ENCODE results near the gene CORO7. TPM values are rescaled to one million over a fixed set of nuclear protein-coding genes. Genes with fewer than 3 reads are reported as not detected.

CORO7 gene
- polyA plus RNA-seq, 1 donor from 2014 or later: 57.6 TPM

- Histone ChIP-seq H3K9me2 (ENCODE audit: insufficient read depth, low read length) (no peaks in the 10 kb centered on the region), H3K9me3 (ENCODE audit: low read length) (no peaks in the 10 kb centered on the region), H3K27ac (ENCODE audit: low read length) (no peak overlapping the region), H3F3A (ENCODE audit: insufficient read depth, low read length, poor library complexity, severe bottlenecking) (no peaks in the 10 kb centered on the region), H3K9ac (ENCODE audit: low read length) (no peak overlapping the region), H3K79me2 (replicated peaks; ENCODE audit: insufficient read depth, low read length) (no peaks in the 10 kb centered on the region), H2AFZ (ENCODE audit: low read depth, low read length) (no peak overlapping the region), H4K20me1 (ENCODE audit: insufficient read depth) (no peaks in the 10 kb centered on the region), H3K36me3 (ENCODE audit: insufficient read depth, low read length) (no peaks in the 10 kb centered on the region), H3K4me2 (ENCODE audit: low read length) (no peak overlapping the region), H3K27me3 (ENCODE audit: insufficient read depth, low read depth, low read length) (no peaks in the 10 kb centered on the region), H3K4me3 (ENCODE audit: low read length) (no peak overlapping the region)
- TF ChIP-seq MXI1 (conservative IDR thresholded peaks at IDR 0.05; ENCODE audit: poor library complexity, severe bottlenecking): no peak
- no peak for TF ChIP-seq POLR2AphosphoS5 (IDR thresholded peaks at IDR 0.05)
- TF ChIP-seq RAD21 (conservative IDR thresholded peaks at IDR 0.05): no peak
- TF ChIP-seq SMC3 (conservative IDR thresholded peaks at IDR 0.05; ENCODE audit: poor library complexity): no peak
- TF ChIP-seq EZH2 (IDR thresholded peaks at IDR 0.05; ENCODE audit: borderline replicate concordance, insufficient read depth, low read length, poor library complexity, severe bottlenecking): no peak
- no peak for TF ChIP-seq TAF1 (IDR thresholded peaks at IDR 0.05; ENCODE audit: low read depth)
- no peak for TF ChIP-seq CTCF (IDR thresholded peaks at IDR 0.05; ENCODE audit: poor library complexity, severe bottlenecking)
- TF ChIP-seq REST (IDR thresholded peaks at IDR 0.05; ENCODE audit: borderline replicate concordance): no peak
- no peak for TF ChIP-seq EP300 (conservative IDR thresholded peaks at IDR 0.05; ENCODE audit: poor library complexity, severe bottlenecking)
Observed at GRCh38 chr16:4385066-4385788, 31.2 kb downstream of the CORO7 start.

- H3F3A ChIP-seq (ENCODE audit: insufficient read depth, low read length, poor library complexity, severe bottlenecking): no peaks in the 10 kb centered on the region
- no peaks in the 10 kb centered on the region for H3K9me3 ChIP-seq (ENCODE audit: low read length)
- H3K4me3 ChIP-seq (ENCODE audit: low read length): no peak overlapping the region
- no peaks in the 10 kb centered on the region for H3K79me2 ChIP-seq (replicated peaks; ENCODE audit: insufficient read depth, low read length)
- no peak for TF ChIP-seq RAD21 (conservative IDR thresholded peaks at IDR 0.05)
- no peak for TF ChIP-seq EP300 (conservative IDR thresholded peaks at IDR 0.05; ENCODE audit: poor library complexity, severe bottlenecking)
- TF ChIP-seq CTCF (IDR thresholded peaks at IDR 0.05; ENCODE audit: poor library complexity, severe bottlenecking): no peak
- TF ChIP-seq POLR2AphosphoS5 (IDR thresholded peaks at IDR 0.05): no peak
- TF ChIP-seq MXI1 (conservative IDR thresholded peaks at IDR 0.05; ENCODE audit: poor library complexity, severe bottlenecking): no peak
- no peak for TF ChIP-seq REST (IDR thresholded peaks at IDR 0.05; ENCODE audit: borderline replicate concordance)
- no peak for TF ChIP-seq TAF1 (IDR thresholded peaks at IDR 0.05; ENCODE audit: low read depth)
- no peak for TF ChIP-seq EZH2 (IDR thresholded peaks at IDR 0.05; ENCODE audit: borderline replicate concordance, insufficient read depth, low read length, poor library complexity, severe bottlenecking)
- no peak for TF ChIP-seq SMC3 (conservative IDR thresholded peaks at IDR 0.05; ENCODE audit: poor library complexity)
- no peaks in the 10 kb centered on the region for H3K9me2 ChIP-seq (ENCODE audit: insufficient read depth, low read length)
- no peaks in the 10 kb centered on the region for H3K36me3 ChIP-seq (ENCODE audit: insufficient read depth, low read length)
- H4K20me1 ChIP-seq (ENCODE audit: insufficient read depth): no peaks in the 10 kb centered on the region
- no peak overlapping the region for H3K9ac ChIP-seq (ENCODE audit: low read length)
- H3K27ac ChIP-seq (ENCODE audit: low read length): no peak overlapping the region
- no peak overlapping the region for H2AFZ ChIP-seq (ENCODE audit: low read depth, low read length)
- H3K27me3 ChIP-seq (ENCODE audit: insufficient read depth, low read depth, low read length): no peaks in the 10 kb centered on the region
- no peak overlapping the region for H3K4me2 ChIP-seq (ENCODE audit: low read length)
Observed at GRCh38 chr16:4384509-4384942, 31.9 kb downstream of the CORO7 start.

All from neural cell (in vitro differentiated cells).